Mesendoderm (in vitro differentiated cells): ENCODE data around the gene PRKRA. TPM values are rescaled to one million over a fixed set of nuclear protein-coding genes. Genes with fewer than 3 reads are reported as not detected.

Source experiments
- DNase-seq: peaks from one replicate; pipeline ENCODE4 v3.0.0; 2013
- H2AK5ac ChIP-seq: 2 replicates; pipeline ENCODE4 v1.6.1; 2013; ENCODE audit warnings: low read length, inconsistent platforms
- H2BK120ac ChIP-seq: 2 replicates; pipeline ENCODE4 v1.6.1; 2013; ENCODE audit warnings: low read depth, mild to moderate bottlenecking, low read length, moderate library complexity, mixed read lengths
- H2BK15ac ChIP-seq: replicated peaks from 2 replicates; pipeline ENCODE4 v1.6.1; 2013; ENCODE audit warnings: low read depth, mild to moderate bottlenecking, moderate library complexity
- H2BK5ac ChIP-seq: 2 replicates; pipeline ENCODE4 v1.6.1; 2013; ENCODE audit warnings: low read length, inconsistent platforms
- H3K18ac ChIP-seq: 2 replicates; pipeline ENCODE4 v1.6.1; 2013; ENCODE audit warnings: mild to moderate bottlenecking, low read length, mixed read lengths
- H3K23ac ChIP-seq: one replicate; pipeline ENCODE4 v1.6.1; 2013; ENCODE audit warnings: low read length
- H3K27ac ChIP-seq: 2 replicates; pipeline ENCODE4 v1.5.1; 2013; ENCODE audit warnings: low read depth, mild to moderate bottlenecking, inconsistent platforms, low read length, moderate library complexity
- H3K27me3 ChIP-seq: 2 replicates; pipeline ENCODE4 v1.6.1; 2013; ENCODE audit warnings: low read length, control low read depth, mild to moderate bottlenecking, inconsistent platforms; ENCODE audit not compliant: insufficient read depth, poor library complexity
- H3K36me3 ChIP-seq: 2 replicates; pipeline ENCODE4 v1.6.1; 2013; ENCODE audit warnings: low read length, inconsistent platforms; ENCODE audit not compliant: control insufficient read depth, insufficient read depth
- H3K4ac ChIP-seq: one replicate; pipeline ENCODE4 v1.6.1; 2013; ENCODE audit warnings: low read depth, mild to moderate bottlenecking, low read length, moderate library complexity
- H3K4me1 ChIP-seq: 2 replicates; pipeline ENCODE4 v1.6.1; 2013; ENCODE audit warnings: low read depth, low read length, inconsistent platforms; ENCODE audit not compliant: control insufficient read depth
- H3K4me2 ChIP-seq: 2 replicates; pipeline ENCODE4 v1.6.1; 2013; ENCODE audit warnings: low read length
- H3K4me3 ChIP-seq: 2 replicates; pipeline ENCODE4 v1.5.1; 2013; ENCODE audit warnings: mild to moderate bottlenecking, low read length
- H3K56ac ChIP-seq: one replicate; pipeline ENCODE4 v1.6.1; 2013; ENCODE audit warnings: low read length
- H3K79me1 ChIP-seq: 2 replicates; pipeline ENCODE4 v1.6.1; 2013; ENCODE audit warnings: low read length, inconsistent platforms
- H3K79me2 ChIP-seq: 2 replicates; pipeline ENCODE4 v1.6.1; 2013; ENCODE audit warnings: mild to moderate bottlenecking, low read length; ENCODE audit not compliant: control insufficient read depth, insufficient read depth
- H3K9ac ChIP-seq: 2 replicates; pipeline ENCODE4 v1.6.1; 2013; ENCODE audit warnings: low read length, inconsistent platforms
- H4K5ac ChIP-seq: one replicate; pipeline ENCODE4 v1.6.1; 2013; ENCODE audit warnings: low read length
- H4K8ac ChIP-seq: one replicate; pipeline ENCODE4 v1.6.1; 2013; ENCODE audit warnings: low read depth, mild to moderate bottlenecking, control low read depth, low read length, moderate library complexity
- WGBS: extraction: QIAGEN DNeasy Blood & Tissue Kit; methylation state at CpG from one replicate; pipeline ENCODE4 v1.1.7; 2013; ENCODE audit warnings: low lambda C conversion rate, missing lambda C conversion rate; ENCODE audit not compliant: insufficient coverage; ENCODE audit errors: extremely low coverage; 5-methylcytosine and 5-hydroxymethylcytosine counted together
- polyA plus RNA-seq, 2 experiments: library from polyadenylated mRNA; stranded (reverse); fragments of 200-250 nt; gene quantifications; one replicate each; pipeline ENCODE4 v1.2.3, GENCODE V29; 2013

PRKRA gene
- polyA plus RNA-seq (2013, experiment 1 of 2), result 46.3 TPM
- 46.3 TPM for polyA plus RNA-seq (2013, experiment 2 of 2)

DNA sequence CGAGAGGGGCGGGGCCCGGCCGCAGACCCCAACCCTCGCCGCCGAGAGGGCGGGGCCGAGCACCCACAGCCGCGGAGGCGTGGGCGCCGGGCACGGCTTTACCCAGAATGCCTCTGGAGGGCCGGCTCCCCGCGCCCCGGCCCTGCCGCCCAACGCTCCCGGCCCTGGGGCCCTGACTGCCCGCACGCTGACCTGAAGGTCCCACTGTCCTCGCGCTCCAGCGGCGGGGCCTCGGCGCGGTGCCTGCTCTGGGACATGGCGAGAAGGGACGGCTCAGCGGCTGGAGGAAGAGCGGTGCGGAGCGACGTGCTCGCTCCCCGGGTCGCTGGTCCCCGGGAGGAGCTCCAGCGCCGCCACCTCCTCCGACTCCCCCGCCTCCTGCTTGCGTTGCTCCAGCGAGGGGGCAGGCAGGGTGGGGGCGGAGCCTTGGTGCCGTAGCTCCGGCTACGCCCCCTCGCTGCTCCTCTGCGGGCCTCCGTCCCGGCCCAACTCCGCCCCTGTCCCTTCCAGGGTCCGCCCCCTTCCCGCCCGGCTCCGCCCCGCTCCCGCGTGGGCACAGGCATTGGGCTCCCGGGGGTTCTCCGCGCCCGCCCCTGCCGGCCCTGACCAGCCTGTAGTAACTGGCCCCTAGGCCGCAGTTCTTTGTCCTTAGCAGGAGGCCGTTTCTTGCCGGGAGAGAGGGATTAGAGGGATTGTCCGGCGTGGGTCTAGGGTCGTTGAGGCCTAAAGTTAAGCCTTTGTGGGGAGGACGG is at the start of gene PRKRA, which contains the start of gene PJVK:
Gene PRKRA, minus strand, starts transcription at position 402 of the 752 bp plus-strand sequence. Its CDS starts 145 bp downstream, at position 257.
Gene PJVK, plus strand, starts transcription at position 605 of the 752 bp plus-strand sequence. CDS start 2,032 bp downstream, outside the sequence.
- Histone ChIP-seq H2BK120ac (no peak within 1 kb of the TSS), H3K4me2 (peak within 1 kb of the TSS; percentile 96), H3K9ac (peak within 1 kb of the TSS; percentile 96), H3K4ac (peak within 1 kb of the TSS; percentile 18), H3K4me3 (peak within 1 kb of the TSS; percentile 96), H2BK15ac (no peak within 1 kb of the TSS), H3K79me1 (peaks cover 14% of the 10 kb centered on the region), H3K79me2 (peaks cover 22% of the 10 kb centered on the region), H3K23ac (peak within 1 kb of the TSS; percentile 97), H2AK5ac (peak within 1 kb of the TSS; percentile 66), H4K5ac (no peak within 1 kb of the TSS), H3K27me3 (no peaks in the 10 kb centered on the region), H3K4me1 (no peaks in the 10 kb centered on the region), H3K27ac (peak within 1 kb of the TSS; percentile 95), H3K56ac (peak within 1 kb of the TSS; percentile 100), H2BK5ac (peak within 1 kb of the TSS; percentile 66), H3K18ac (peak within 1 kb of the TSS; percentile 82), H3K36me3 (peaks cover 2% of the 10 kb centered on the region), H4K8ac (peak within 1 kb of the TSS; percentile 82)
- WGBS, result no CpG with 5 or more reads among the region's 76 CpGs
- DNase-seq, result peak; percentile 97

DNA sequence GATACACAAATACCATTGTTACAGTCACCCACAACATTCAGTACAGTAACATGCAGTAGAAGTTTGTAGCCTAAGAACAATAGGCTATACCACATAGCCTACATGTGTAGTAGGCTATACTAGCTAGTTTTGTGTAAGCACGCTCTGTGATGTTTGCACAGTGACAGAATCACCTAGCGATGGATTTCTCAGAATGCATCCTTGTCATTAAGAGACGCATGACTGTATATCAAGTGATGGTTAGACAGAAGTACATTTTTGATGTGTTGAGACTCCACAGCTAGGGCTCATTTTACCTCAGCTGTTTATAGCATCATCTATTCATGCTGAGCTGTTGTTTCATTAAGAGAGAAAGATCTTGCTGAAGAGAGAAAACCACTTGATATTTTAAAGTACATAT is 48.7 kb upstream of the PRKRA start:
- no peak overlapping the region for H2BK15ac ChIP-seq
- no peak overlapping the region for H3K4ac ChIP-seq
- H3K4me2 ChIP-seq, result no peak overlapping the region
- no peak overlapping the region for H2BK5ac ChIP-seq
- no peak for DNase-seq
- no CpG with 5 or more reads among the region's 3 CpGs for WGBS
- H2AK5ac ChIP-seq, result no peak overlapping the region
- H3K4me3 ChIP-seq, result no peak overlapping the region
- no peak overlapping the region for H4K5ac ChIP-seq
- no peak overlapping the region for H3K27ac ChIP-seq
- H3K79me1 ChIP-seq, result no peaks in the 10 kb centered on the region
- no peak overlapping the region for H2BK120ac ChIP-seq
- no peaks in the 10 kb centered on the region for H3K36me3 ChIP-seq
- no peak overlapping the region for H3K56ac ChIP-seq
- no peaks in the 10 kb centered on the region for H3K4me1 ChIP-seq
- no peak overlapping the region for H3K18ac ChIP-seq
- no peak overlapping the region for H4K8ac ChIP-seq
- no peaks in the 10 kb centered on the region for H3K79me2 ChIP-seq
- no peak overlapping the region for H3K9ac ChIP-seq
- H3K27me3 ChIP-seq, result no peaks in the 10 kb centered on the region
- H3K23ac ChIP-seq, result no peak overlapping the region

DNA sequence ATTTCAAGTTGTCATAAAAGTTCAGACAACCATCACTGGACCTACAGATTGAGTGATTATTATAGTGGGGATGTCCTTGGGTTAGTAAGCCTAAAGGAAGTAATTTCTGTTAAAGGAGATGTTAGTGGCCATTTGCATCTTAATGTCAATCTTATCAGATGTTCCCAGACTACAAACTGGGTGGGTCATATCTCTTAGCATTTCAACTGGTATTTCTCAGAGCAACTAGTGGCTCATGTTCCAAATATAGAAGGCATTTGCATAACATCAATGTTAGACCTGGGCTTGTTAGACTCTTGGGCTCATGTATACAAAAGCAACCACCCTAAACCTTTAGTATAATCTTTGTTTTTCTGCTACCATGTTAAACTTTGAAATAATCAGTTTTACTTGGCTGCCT is 47.2 kb upstream of the PRKRA start:
- H2BK120ac ChIP-seq, result no peak overlapping the region

DNA sequence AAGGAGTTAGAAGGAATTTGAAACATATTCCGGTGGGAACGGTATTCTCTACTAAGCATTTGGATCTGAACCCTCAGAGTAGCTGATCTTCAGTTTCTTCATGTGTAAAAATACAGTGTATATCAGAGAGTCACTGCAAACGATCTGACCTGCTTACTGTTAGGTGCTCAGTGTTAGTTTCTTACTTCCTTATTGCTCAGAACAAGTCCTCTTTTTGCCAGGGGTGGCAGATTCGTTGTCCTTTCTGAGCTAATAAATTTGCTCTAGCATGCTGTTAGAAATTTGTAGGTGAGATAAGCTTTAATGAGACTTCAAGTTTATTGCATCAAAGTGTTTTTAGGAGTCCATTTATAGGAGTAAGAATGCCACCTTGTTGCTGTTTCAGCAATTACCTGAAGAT is 45.1 kb upstream of the PRKRA start:
- H3K36me3 ChIP-seq, result peaks cover 2% of the 10 kb centered on the region
- no peaks in the 10 kb centered on the region for H3K79me1 ChIP-seq
- WGBS, result no CpG with 5 or more reads among the region's 4 CpGs

More for the DNA sequence above, 47.2 kb upstream of the PRKRA start:
- no peak overlapping the region for H2BK5ac ChIP-seq
- H3K79me1 ChIP-seq, result no peaks in the 10 kb centered on the region
- H4K8ac ChIP-seq, result no peak overlapping the region
- no peak overlapping the region for H3K4me3 ChIP-seq
- no peak overlapping the region for H4K5ac ChIP-seq
- no peak overlapping the region for H2BK15ac ChIP-seq
- H3K4ac ChIP-seq, result no peak overlapping the region
- no peak overlapping the region for H3K18ac ChIP-seq
- no peak overlapping the region for H3K4me2 ChIP-seq
- H2AK5ac ChIP-seq, result no peak overlapping the region
- no peaks in the 10 kb centered on the region for H3K79me2 ChIP-seq
- no peaks in the 10 kb centered on the region for H3K4me1 ChIP-seq
- H3K23ac ChIP-seq, result no peak overlapping the region
- H3K27ac ChIP-seq, result no peak overlapping the region
- no peak overlapping the region for H3K9ac ChIP-seq
- DNase-seq, result no peak
- no peak overlapping the region for H3K56ac ChIP-seq
- H3K27me3 ChIP-seq, result no peaks in the 10 kb centered on the region
- no peaks in the 10 kb centered on the region for H3K36me3 ChIP-seq

DNA sequence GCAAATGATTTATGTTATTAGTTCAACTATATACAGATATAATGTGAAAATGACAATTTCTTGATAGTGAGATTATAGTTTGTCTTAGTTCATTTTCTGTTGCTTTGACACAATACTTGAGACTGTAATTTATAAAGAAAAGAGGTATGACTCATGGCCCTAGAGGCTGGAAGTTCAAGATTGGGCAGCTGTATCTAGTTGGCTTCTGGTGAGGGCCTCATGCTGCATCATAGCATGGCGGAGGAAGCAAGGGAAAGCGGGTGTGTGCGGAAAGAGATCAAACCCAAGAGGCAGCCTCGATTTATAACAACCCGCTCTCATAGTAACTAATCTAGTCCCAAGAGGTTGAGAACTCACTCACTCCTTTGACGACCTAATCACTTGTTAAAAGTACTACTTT is 40.6 kb upstream of the PRKRA start:
- Histone ChIP-seq H2BK120ac (no peak overlapping the region), H3K4ac (no peak overlapping the region), H4K5ac (no peak overlapping the region), H3K4me2 (no peak overlapping the region), H3K36me3 (peaks cover 2% of the 10 kb centered on the region), H3K18ac (no peak overlapping the region), H4K8ac (no peak overlapping the region), H2AK5ac (no peak overlapping the region), H3K56ac (no peak overlapping the region), H3K4me1 (no peaks in the 10 kb centered on the region), H2BK15ac (no peak overlapping the region), H3K9ac (no peak overlapping the region), H2BK5ac (no peak overlapping the region), H3K79me2 (no peaks in the 10 kb centered on the region), H3K79me1 (no peaks in the 10 kb centered on the region), H3K4me3 (no peak overlapping the region), H3K23ac (no peak overlapping the region), H3K27ac (no peak overlapping the region), H3K27me3 (no peaks in the 10 kb centered on the region)
- WGBS, result no CpG with 5 or more reads among the region's 6 CpGs
- no peak for DNase-seq

More for the DNA sequence above, 45.1 kb upstream of the PRKRA start:
- Histone ChIP-seq H2BK120ac (no peak overlapping the region), H3K4ac (no peak overlapping the region), H3K79me2 (no peaks in the 10 kb centered on the region), H4K5ac (no peak overlapping the region), H3K27ac (no peak overlapping the region), H3K23ac (no peak overlapping the region), H2BK15ac (no peak overlapping the region), H4K8ac (no peak overlapping the region), H3K4me2 (no peak overlapping the region), H3K27me3 (no peaks in the 10 kb centered on the region), H2BK5ac (no peak overlapping the region), H3K56ac (no peak overlapping the region), H3K18ac (no peak overlapping the region), H2AK5ac (no peak overlapping the region), H3K9ac (no peak overlapping the region), H3K4me3 (no peak overlapping the region), H3K4me1 (no peaks in the 10 kb centered on the region)
- no peak for DNase-seq
